GM23338 (cell line): Measurements from ENCODE around the gene SNRPA1. TPM values are rescaled to one million over a fixed set of nuclear protein-coding genes. Genes with fewer than 3 reads are reported as not detected.

ENCODE experiments used
- ATAC-seq: fragments of 200-7000 bp; cut with Tn5 transposase; 3 replicates; pipeline ENCODE4 v1.9.1; 2020
- DNase-seq: peaks from one replicate; pipeline ENCODE4 v3.0.0-alpha.2; 2015; ENCODE audit warnings: low spot score
- H2AFZ ChIP-seq: fragments of 200-600 bp; sonication (generic); 2 replicates; pipeline ENCODE4 v1.8.0; 2016; ENCODE audit warnings: antibody characterized with exemption, mild to moderate bottlenecking, moderate library complexity
- H3F3A ChIP-seq: fragments of 200-600 bp; sonication (generic); replicated peaks from 2 replicates; pipeline ENCODE4 v1.8.0; 2017; ENCODE audit warnings: antibody characterized with exemption, mixed run types, low read depth
- H3K27ac ChIP-seq: fragments of 200-600 bp; sonication (generic); 2 replicates; pipeline ENCODE4 v1.6.1; 2016; ENCODE audit warnings: low read depth
- H3K27me3 ChIP-seq: fragments of 200-600 bp; sonication (generic); 2 replicates; pipeline ENCODE4 v1.8.0; 2016; ENCODE audit warnings: mild to moderate bottlenecking, mixed run types, moderate library complexity; ENCODE audit not compliant: insufficient read depth
- H3K36me3 ChIP-seq: fragments of 200-600 bp; sonication (generic); 2 replicates; pipeline ENCODE4 v1.8.0; 2016; ENCODE audit warnings: mild to moderate bottlenecking; ENCODE audit not compliant: insufficient read depth
- H3K4me1 ChIP-seq: fragments of 200-600 bp; sonication (generic); 2 replicates; pipeline ENCODE4 v1.8.0; 2016; ENCODE audit warnings: mild to moderate bottlenecking, moderate library complexity; ENCODE audit not compliant: insufficient read depth
- H3K4me2 ChIP-seq: fragments of 200-600 bp; sonication (generic); 2 replicates; pipeline ENCODE4 v1.7.1; 2017; ENCODE audit warnings: mixed run types
- H3K4me3 ChIP-seq: fragments of 200-600 bp; sonication (generic); 2 replicates; pipeline ENCODE4 v1.6.1; 2016; ENCODE audit warnings: mixed run types
- H3K79me2 ChIP-seq: fragments of 200-600 bp; sonication (generic); replicated peaks from 2 replicates; pipeline ENCODE4 v1.8.0; 2017; ENCODE audit warnings: mild to moderate bottlenecking; ENCODE audit not compliant: insufficient read depth
- H3K9me2 ChIP-seq: fragments of 200-600 bp; sonication (generic); 2 replicates; pipeline ENCODE4 v1.8.0; 2017; ENCODE audit not compliant: insufficient read depth
- H4K20me1 ChIP-seq: fragments of 200-600 bp; sonication (generic); replicated peaks from 2 replicates; pipeline ENCODE4 v1.8.0; 2017; ENCODE audit warnings: mild to moderate bottlenecking; ENCODE audit not compliant: insufficient read depth
- H3K27ac Mint-ChIP-seq: 2 replicates; pipeline ENCODE4 v1.8.0; 2020; ENCODE audit warnings: inconsistent platforms, mild to moderate bottlenecking, moderate library complexity, mixed read lengths
- H3K27me3 Mint-ChIP-seq: 3 replicates; pipeline ENCODE4 v1.8.0; 2022; ENCODE audit warnings: low read depth, mild to moderate bottlenecking, moderate library complexity, mixed read lengths, inconsistent platforms; ENCODE audit not compliant: insufficient read depth, poor library complexity
- H3K36me3 Mint-ChIP-seq: 3 replicates; pipeline ENCODE4 v1.8.0; 2021; ENCODE audit warnings: low read depth, mild to moderate bottlenecking, inconsistent platforms, moderate library complexity, mixed read lengths
- H3K4me1 Mint-ChIP-seq: 3 replicates; pipeline ENCODE4 v1.8.0; 2020; ENCODE audit warnings: mild to moderate bottlenecking, inconsistent platforms, mixed read lengths
- H3K4me3 Mint-ChIP-seq: 3 replicates; pipeline ENCODE4 v1.8.0; 2021; ENCODE audit warnings: moderate library complexity, mild to moderate bottlenecking, inconsistent platforms, mixed read lengths
- H3K9me3 Mint-ChIP-seq: 3 replicates; pipeline ENCODE4 v1.8.0; 2020; ENCODE audit warnings: moderate library complexity, mild to moderate bottlenecking, inconsistent platforms, mixed read lengths
- CREB1 ChIP-seq: fragments of 250-450 bp; sonication (Bioruptor Pico); IDR thresholded peaks from 2 replicates; pipeline ENCODE4 v1.5.0; 2020; ENCODE audit warnings: low read depth, mild to moderate bottlenecking, moderate library complexity
- EZH2 ChIP-seq: fragments of 200-600 bp; sonication (generic); IDR thresholded peaks from one replicate; pipeline ENCODE4 v1.8.0; 2017; ENCODE audit warnings: antibody characterized with exemption, mild to moderate bottlenecking, low read depth; ENCODE audit not compliant: unreplicated experiment
- EZH2phosphoT487 ChIP-seq: fragments of 200-600 bp; sonication (generic); IDR thresholded peaks from one replicate; pipeline ENCODE4 v1.8.1; 2018; ENCODE audit warnings: antibody characterized with exemption; ENCODE audit not compliant: unreplicated experiment
- JUNB ChIP-seq: IDR thresholded peaks from one replicate; pipeline ENCODE4 v1.6.1; 2016; ENCODE audit warnings: antibody characterized with exemption; ENCODE audit not compliant: unreplicated experiment
- NANOG ChIP-seq: IDR thresholded peaks from 2 replicates; pipeline ENCODE4 v1.6.1; 2016; ENCODE audit warnings: antibody characterized with exemption, borderline replicate concordance
- STAT1 ChIP-seq: IDR thresholded peaks from one replicate; pipeline ENCODE4 v1.6.1; 2016; ENCODE audit warnings: antibody characterized with exemption; ENCODE audit not compliant: unreplicated experiment
- ZNF114 ChIP-seq: fragments of 250-450 bp; sonication (Bioruptor Pico); IDR thresholded peaks from 2 replicates; pipeline ENCODE4 v1.5.0; 2020; ENCODE audit warnings: mild to moderate bottlenecking, moderate library complexity
- ZNF331 ChIP-seq: fragments of 250-450 bp; sonication (Bioruptor Pico); IDR thresholded peaks from 2 replicates; pipeline ENCODE4 v1.5.0; 2020; ENCODE audit warnings: low read depth, mild to moderate bottlenecking, moderate library complexity
- polyA plus RNA-seq: library from polyadenylated mRNA; unstranded; fragments of >200 nt; fragmentation: Nextera tagmentation; extraction: Ambion mirVana; gene quantifications from 2 replicates; pipeline ENCODE4 v1.2.1, GENCODE V29; 2016
- total RNA-seq: library from RNA; depleted of rRNA; stranded (reverse); fragments of >200 nt; shearing (Covaris generic); gene quantifications from 2 replicates; pipeline ENCODE4 v1.2.3, GENCODE V29; 2014
- TF ChIP-seq, protein P1 (sequence below): IDR thresholded peaks from one replicate; pipeline ENCODE4 v1.6.1; 2018; ENCODE audit warnings: antibody characterized with exemption; ENCODE audit not compliant: unreplicated experiment
- TF ChIP-seq, protein P2 (sequence below): IDR thresholded peaks from 2 replicates; pipeline ENCODE4 v1.6.1; 2016; ENCODE audit warnings: antibody characterized with exemption
- TF ChIP-seq, protein P3 (sequence below): fragments of 250-450 bp; sonication (Bioruptor Pico); IDR thresholded peaks from 2 replicates; pipeline ENCODE4 v1.5.0; 2020; ENCODE audit warnings: mild to moderate bottlenecking, moderate library complexity

The SNRPA1 gene
- total and polyA plus RNA-seq, 2 experiments from 2014 or later, result 170 to 361 TPM

DNA sequence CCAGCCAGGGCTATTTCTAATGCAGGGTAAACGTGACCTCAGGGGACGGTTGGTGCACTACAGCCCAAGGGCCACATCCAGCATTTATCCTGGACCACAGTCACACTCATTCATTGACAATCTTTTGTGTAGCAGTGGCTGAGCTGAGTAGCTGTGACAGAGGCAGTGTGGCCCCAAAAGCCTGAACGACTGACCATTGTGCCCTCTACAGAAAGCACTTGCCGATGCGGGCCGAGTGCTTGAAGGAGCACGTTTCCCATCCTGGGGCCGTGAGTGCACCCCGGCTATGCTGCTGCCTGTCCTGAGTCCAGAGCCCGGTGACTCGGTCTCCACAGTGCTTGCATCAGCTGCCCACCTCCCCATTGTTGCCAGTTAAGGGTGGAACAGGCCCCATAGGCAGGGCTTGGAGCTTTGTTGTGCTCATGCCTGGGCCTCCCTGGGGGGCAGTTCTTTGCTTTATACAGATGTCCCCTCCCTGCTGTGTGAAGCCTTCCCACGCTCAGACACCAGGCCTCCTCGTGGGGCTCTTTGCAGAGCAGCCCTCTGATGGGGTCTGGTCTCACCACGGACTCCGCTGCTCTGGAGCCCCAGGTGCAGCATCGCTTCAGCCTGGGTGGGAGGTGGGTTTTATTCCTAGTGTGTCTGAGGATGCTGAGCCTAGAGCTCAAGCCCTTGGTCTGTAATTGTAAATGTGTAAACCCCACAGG lies 13.0 kb upstream of the SNRPA1 start:
- H4K20me1 ChIP-seq, result no peaks in the 10 kb centered on the region
- no peak overlapping the region for H3K27ac ChIP-seq
- Mint-ChIP-seq H3K4me3 (no peak overlapping the region), H3K9me3 (no peaks in the 10 kb centered on the region), H3K27ac (no peak overlapping the region), H3K36me3 (no peaks in the 10 kb centered on the region), H3K4me1 (no peaks in the 10 kb centered on the region), H3K27me3 (peaks cover 3% of the 10 kb centered on the region)
- no peaks in the 10 kb centered on the region for H3K36me3 ChIP-seq
- H3K4me3 ChIP-seq, result no peak overlapping the region
- DNase-seq, result no peak
- TF ChIP-seq, protein P1, sequence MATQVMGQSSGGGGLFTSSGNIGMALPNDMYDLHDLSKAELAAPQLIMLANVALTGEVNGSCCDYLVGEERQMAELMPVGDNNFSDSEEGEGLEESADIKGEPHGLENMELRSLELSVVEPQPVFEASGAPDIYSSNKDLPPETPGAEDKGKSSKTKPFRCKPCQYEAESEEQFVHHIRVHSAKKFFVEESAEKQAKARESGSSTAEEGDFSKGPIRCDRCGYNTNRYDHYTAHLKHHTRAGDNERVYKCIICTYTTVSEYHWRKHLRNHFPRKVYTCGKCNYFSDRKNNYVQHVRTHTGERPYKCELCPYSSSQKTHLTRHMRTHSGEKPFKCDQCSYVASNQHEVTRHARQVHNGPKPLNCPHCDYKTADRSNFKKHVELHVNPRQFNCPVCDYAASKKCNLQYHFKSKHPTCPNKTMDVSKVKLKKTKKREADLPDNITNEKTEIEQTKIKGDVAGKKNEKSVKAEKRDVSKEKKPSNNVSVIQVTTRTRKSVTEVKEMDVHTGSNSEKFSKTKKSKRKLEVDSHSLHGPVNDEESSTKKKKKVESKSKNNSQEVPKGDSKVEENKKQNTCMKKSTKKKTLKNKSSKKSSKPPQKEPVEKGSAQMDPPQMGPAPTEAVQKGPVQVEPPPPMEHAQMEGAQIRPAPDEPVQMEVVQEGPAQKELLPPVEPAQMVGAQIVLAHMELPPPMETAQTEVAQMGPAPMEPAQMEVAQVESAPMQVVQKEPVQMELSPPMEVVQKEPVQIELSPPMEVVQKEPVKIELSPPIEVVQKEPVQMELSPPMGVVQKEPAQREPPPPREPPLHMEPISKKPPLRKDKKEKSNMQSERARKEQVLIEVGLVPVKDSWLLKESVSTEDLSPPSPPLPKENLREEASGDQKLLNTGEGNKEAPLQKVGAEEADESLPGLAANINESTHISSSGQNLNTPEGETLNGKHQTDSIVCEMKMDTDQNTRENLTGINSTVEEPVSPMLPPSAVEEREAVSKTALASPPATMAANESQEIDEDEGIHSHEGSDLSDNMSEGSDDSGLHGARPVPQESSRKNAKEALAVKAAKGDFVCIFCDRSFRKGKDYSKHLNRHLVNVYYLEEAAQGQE, result no peak
- TF ChIP-seq EZH2, result no peak
- no peak for TF ChIP-seq ZNF114 (CRISPR knock-in tag)
- TF ChIP-seq NANOG, result no peak
- TF ChIP-seq EZH2phosphoT487, result no peak
- TF ChIP-seq, protein P2, sequence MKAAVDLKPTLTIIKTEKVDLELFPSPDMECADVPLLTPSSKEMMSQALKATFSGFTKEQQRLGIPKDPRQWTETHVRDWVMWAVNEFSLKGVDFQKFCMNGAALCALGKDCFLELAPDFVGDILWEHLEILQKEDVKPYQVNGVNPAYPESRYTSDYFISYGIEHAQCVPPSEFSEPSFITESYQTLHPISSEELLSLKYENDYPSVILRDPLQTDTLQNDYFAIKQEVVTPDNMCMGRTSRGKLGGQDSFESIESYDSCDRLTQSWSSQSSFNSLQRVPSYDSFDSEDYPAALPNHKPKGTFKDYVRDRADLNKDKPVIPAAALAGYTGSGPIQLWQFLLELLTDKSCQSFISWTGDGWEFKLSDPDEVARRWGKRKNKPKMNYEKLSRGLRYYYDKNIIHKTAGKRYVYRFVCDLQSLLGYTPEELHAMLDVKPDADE, result no peak
- TF ChIP-seq JUNB, result no peak
- TF ChIP-seq, protein P3, sequence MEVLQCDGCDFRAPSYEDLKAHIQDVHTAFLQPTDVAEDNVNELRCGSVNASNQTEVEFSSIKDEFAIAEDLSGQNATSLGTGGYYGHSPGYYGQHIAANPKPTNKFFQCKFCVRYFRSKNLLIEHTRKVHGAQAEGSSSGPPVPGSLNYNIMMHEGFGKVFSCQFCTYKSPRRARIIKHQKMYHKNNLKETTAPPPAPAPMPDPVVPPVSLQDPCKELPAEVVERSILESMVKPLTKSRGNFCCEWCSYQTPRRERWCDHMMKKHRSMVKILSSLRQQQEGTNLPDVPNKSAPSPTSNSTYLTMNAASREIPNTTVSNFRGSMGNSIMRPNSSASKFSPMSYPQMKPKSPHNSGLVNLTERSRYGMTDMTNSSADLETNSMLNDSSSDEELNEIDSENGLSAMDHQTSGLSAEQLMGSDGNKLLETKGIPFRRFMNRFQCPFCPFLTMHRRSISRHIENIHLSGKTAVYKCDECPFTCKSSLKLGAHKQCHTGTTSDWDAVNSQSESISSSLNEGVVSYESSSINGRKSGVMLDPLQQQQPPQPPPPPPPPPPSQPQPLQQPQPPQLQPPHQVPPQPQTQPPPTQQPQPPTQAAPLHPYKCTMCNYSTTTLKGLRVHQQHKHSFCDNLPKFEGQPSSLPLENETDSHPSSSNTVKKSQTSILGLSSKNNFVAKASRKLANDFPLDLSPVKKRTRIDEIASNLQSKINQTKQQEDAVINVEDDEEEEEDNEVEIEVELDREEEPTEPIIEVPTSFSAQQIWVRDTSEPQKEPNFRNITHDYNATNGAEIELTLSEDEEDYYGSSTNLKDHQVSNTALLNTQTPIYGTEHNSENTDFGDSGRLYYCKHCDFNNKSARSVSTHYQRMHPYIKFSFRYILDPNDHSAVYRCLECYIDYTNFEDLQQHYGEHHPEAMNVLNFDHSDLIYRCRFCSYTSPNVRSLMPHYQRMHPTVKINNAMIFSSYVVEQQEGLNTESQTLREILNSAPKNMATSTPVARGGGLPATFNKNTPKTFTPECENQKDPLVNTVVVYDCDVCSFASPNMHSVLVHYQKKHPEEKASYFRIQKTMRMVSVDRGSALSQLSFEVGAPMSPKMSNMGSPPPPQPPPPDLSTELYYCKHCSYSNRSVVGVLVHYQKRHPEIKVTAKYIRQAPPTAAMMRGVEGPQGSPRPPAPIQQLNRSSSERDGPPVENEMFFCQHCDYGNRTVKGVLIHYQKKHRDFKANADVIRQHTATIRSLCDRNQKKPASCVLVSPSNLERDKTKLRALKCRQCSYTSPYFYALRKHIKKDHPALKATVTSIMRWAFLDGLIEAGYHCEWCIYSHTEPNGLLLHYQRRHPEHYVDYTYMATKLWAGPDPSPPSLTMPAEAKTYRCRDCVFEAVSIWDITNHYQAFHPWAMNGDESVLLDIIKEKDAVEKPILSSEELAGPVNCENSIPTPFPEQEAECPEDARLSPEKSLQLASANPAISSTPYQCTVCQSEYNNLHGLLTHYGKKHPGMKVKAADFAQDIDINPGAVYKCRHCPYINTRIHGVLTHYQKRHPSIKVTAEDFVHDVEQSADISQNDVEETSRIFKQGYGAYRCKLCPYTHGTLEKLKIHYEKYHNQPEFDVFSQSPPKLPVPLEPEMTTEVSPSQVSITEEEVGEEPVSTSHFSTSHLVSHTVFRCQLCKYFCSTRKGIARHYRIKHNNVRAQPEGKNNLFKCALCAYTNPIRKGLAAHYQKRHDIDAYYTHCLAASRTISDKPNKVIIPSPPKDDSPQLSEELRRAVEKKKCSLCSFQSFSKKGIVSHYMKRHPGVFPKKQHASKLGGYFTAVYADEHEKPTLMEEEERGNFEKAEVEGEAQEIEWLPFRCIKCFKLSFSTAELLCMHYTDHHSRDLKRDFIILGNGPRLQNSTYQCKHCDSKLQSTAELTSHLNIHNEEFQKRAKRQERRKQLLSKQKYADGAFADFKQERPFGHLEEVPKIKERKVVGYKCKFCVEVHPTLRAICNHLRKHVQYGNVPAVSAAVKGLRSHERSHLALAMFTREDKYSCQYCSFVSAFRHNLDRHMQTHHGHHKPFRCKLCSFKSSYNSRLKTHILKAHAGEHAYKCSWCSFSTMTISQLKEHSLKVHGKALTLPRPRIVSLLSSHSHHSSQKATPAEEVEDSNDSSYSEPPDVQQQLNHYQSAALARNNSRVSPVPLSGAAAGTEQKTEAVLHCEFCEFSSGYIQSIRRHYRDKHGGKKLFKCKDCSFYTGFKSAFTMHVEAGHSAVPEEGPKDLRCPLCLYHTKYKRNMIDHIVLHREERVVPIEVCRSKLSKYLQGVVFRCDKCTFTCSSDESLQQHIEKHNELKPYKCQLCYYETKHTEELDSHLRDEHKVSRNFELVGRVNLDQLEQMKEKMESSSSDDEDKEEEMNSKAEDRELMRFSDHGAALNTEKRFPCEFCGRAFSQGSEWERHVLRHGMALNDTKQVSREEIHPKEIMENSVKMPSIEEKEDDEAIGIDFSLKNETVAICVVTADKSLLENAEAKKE (CRISPR knock-in tag), result no peak
- TF ChIP-seq CREB1 (CRISPR knock-in tag), result no peak
- no peak for TF ChIP-seq STAT1
- no peak for TF ChIP-seq ZNF331 (CRISPR knock-in tag)
- no peaks in the 10 kb centered on the region for H3K27me3 ChIP-seq
- no peak overlapping the region for H3K4me2 ChIP-seq
- no peaks in the 10 kb centered on the region for H3K79me2 ChIP-seq
- H3K4me1 ChIP-seq, result no peaks in the 10 kb centered on the region
- H3K9me2 ChIP-seq, result no peaks in the 10 kb centered on the region
- ATAC-seq, result peak; percentile 42
- H2AFZ ChIP-seq, result no peak overlapping the region
- H3F3A ChIP-seq, result no peaks in the 10 kb centered on the region
